Neural progenitor cell (in vitro differentiated cells): ENCODE results near the gene CGREF1.

ENCODE experiments used
- EZH2phosphoT487 ChIP-seq: fragments of 200-600 bp; sonication (generic); IDR thresholded peaks from 2 replicates; pipeline ENCODE4 v1.6.1; 2017; ENCODE audit warnings: antibody characterized with exemption
- TF ChIP-seq, protein P1 (sequence below): fragments of 200-600 bp; sonication (generic); IDR thresholded peaks from 2 replicates; pipeline ENCODE4 v1.5.1; 2017; ENCODE audit warnings: antibody characterized with exemption, mild to moderate bottlenecking

DNA sequence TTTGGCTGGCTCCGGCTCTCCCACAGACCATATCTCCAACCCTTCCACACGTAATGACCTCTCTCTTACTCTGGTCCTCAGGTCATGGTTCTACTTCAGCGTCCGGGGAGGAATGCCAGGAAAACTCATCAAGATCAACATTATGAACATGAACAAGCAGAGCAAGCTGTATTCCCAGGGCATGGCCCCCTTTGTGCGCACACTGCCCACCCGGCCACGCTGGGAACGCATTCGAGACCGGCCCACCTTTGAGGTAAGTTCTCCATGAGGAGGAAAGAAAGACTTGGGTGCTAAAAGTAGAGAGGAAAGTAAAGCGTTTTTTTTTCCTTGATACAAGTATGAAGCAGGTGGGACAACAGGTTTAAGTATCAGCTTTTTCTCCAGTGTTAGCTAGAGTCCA, 65.6 kb downstream of the CGREF1 start:
- TF ChIP-seq, protein P1, sequence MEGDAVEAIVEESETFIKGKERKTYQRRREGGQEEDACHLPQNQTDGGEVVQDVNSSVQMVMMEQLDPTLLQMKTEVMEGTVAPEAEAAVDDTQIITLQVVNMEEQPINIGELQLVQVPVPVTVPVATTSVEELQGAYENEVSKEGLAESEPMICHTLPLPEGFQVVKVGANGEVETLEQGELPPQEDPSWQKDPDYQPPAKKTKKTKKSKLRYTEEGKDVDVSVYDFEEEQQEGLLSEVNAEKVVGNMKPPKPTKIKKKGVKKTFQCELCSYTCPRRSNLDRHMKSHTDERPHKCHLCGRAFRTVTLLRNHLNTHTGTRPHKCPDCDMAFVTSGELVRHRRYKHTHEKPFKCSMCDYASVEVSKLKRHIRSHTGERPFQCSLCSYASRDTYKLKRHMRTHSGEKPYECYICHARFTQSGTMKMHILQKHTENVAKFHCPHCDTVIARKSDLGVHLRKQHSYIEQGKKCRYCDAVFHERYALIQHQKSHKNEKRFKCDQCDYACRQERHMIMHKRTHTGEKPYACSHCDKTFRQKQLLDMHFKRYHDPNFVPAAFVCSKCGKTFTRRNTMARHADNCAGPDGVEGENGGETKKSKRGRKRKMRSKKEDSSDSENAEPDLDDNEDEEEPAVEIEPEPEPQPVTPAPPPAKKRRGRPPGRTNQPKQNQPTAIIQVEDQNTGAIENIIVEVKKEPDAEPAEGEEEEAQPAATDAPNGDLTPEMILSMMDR, result no peak
- TF ChIP-seq EZH2phosphoT487, result no peak
